Peyer's patch (tissue), 4 donors: ENCODE results near the gene PXDN. TPM values are rescaled to one million over a fixed set of nuclear protein-coding genes. Genes with fewer than 3 reads are reported as not detected.

Experiments
- DNase-seq, 3 donors: peaks; one replicate each; pipeline ENCODE4 v3.0.0-alpha.2; 2017 to 2019
- H3K27ac ChIP-seq, 4 donors: fragments of 200-600 bp; sonication (generic); one replicate each; pipeline ENCODE4 v1.5.1; 2016 to 2019
- H3K27me3 ChIP-seq, 2 donors: fragments of 200-600 bp; sonication (generic); one replicate each; pipeline ENCODE4 v1.5.1; 2019
- H3K36me3 ChIP-seq, 3 donors: fragments of 200-600 bp; sonication (generic); one replicate each; pipeline ENCODE4 v1.5.1; 2016 to 2019
- H3K4me1 ChIP-seq, 4 donors: fragments of 200-600 bp; sonication (generic); one replicate each; pipeline ENCODE4 v1.5.1; 2016 to 2019
- H3K4me3 ChIP-seq, 4 donors: fragments of 200-600 bp; sonication (generic); 1 replicate in 3 of 4; 2 replicates in 1 of 4; pipeline ENCODE4 v1.5.1; 2016 to 2019; ENCODE audit warnings: mild to moderate bottlenecking in 1 of 4
- H3K9me3 ChIP-seq, 4 donors: fragments of 200-600 bp; sonication (generic); one replicate each; pipeline ENCODE4 v1.5.1; 2016 to 2019; ENCODE audit warnings: mild to moderate bottlenecking in 1 of 4
- CTCF ChIP-seq, 6 experiments: fragments of 450-650 bp in 4 of 6; fragments of 200-600 bp in 2 of 6; sonication (generic) in 1 of 6; IDR thresholded peaks; one replicate each; pipeline ENCODE4 v1.5.1; 2017 to 2019; ENCODE audit warnings: antibody characterized with exemption in 6 of 6, mild to moderate bottlenecking in 3 of 6, moderate library complexity in 1 of 6
- POLR2A ChIP-seq, 2 donors: fragments of 450-650 bp; IDR thresholded peaks; one replicate each; pipeline ENCODE4 v1.5.1; 2017; ENCODE audit warnings: antibody characterized with exemption in 2 of 2, mild to moderate bottlenecking in 2 of 2, moderate library complexity in 2 of 2
- total RNA-seq, 4 donors: library from RNA; depleted of rRNA; stranded (reverse); fragments of >200 nt; gene quantifications; one replicate each; pipeline ENCODE4 v1.1.0, GENCODE V29; 2016

The PXDN gene
- total RNA-seq, 4 donors from 2014 or later, result 7.5 to 148 (median 21.0) TPM

DNA sequence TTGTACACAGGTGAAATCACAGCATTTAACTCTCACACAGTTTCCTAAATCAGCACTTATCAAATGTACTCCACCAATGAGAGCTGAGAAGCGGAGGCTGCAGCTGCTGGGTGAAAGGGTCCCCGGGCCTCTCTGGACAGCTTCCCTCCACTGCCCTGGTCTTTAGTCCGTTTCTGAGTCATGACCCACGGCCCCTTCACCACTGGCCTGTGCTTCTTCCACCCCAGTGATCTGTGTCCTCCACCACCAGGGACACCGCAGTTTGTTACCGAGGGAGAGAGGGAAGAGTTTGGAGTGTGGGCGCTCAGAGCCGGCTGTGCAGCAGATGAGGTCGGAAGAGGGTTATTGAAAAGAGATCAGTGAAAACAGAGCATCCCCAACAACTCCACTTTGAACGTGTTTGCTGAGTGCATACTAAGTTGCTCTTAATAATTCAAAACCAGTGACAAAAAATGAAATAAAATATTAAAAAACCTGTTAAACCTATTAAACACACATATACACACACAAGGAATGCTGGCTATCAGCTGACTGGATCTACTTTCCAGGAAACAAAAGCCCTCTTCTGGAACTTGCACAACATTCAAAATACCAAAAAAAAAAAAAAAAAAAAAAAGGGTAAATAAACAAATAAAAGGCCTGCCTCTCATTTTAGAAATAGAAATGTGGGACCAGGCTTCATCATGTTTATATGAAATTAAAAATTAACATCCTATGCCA lies 54.1 kb downstream of the PXDN start:
- H3K27ac ChIP-seq, result no peak overlapping the region
- no peak for DNase-seq
- TF ChIP-seq CTCF (IDR thresholded peaks at IDR 0.05), result no peak
- no peak for TF ChIP-seq POLR2A (IDR thresholded peaks at IDR 0.05)
- no peaks in the 10 kb centered on the region for H3K4me1 ChIP-seq
- H3K36me3 ChIP-seq, result peaks cover 0 to 5% (median 0%) of the 10 kb centered on the region in 3 donors
- no peaks in the 10 kb centered on the region for H3K27me3 ChIP-seq
- H3K4me3 ChIP-seq, result no peak overlapping the region
- H3K9me3 ChIP-seq, result no peaks in the 10 kb centered on the region

DNA sequence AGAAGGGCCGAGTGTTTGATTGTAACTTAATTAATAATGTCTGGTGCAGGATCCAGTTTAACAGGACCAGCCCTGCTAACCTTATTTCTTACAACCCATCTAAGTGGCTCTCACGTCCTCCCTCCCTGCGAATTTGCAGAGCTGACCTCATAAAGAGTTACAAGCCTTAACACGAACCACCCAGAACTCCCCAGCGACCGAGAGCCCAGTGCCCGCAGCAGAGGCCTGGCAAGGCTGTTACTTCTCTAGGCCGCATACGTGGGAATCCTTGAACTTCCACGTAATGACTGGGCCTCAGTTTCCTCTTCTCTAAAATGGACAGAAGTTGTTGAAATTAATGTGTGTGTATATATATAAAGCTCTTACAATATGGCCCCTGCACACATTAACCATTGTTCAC lies 55.5 kb downstream of the PXDN start:
- no peak for DNase-seq
- Histone ChIP-seq H3K36me3 (peaks cover 0 to 5% (median 0%) of the 10 kb centered on the region in 3 donors), H3K9me3 (no peaks in the 10 kb centered on the region), H3K4me3 (no peak overlapping the region), H3K27me3 (no peaks in the 10 kb centered on the region), H3K27ac (no peak overlapping the region), H3K4me1 (no peaks in the 10 kb centered on the region)
- TF ChIP-seq CTCF (IDR thresholded peaks at IDR 0.05), result no peak
- no peak for TF ChIP-seq POLR2A (IDR thresholded peaks at IDR 0.05)

- no peak for TF ChIP-seq POLR2A (IDR thresholded peaks at IDR 0.05)
- no peak for TF ChIP-seq CTCF (IDR thresholded peaks at IDR 0.05)
- H3K27ac ChIP-seq, result no peak overlapping the region
Measured at GRCh38 chr2:1688161-1688560, 56.2 kb downstream of the PXDN start.

GRCh38 chr2:1687254-1687653 lies 57.1 kb downstream of the PXDN start:
- Histone ChIP-seq H3K27me3 (no peaks in the 10 kb centered on the region), H3K4me1 (no peaks in the 10 kb centered on the region), H3K9me3 (no peaks in the 10 kb centered on the region), H3K27ac (no peak overlapping the region), H3K36me3 (no peaks in the 10 kb centered on the region), H3K4me3 (no peak overlapping the region)
- no peak for DNase-seq
- TF ChIP-seq POLR2A (IDR thresholded peaks at IDR 0.05), result no peak
- no peak for TF ChIP-seq CTCF (IDR thresholded peaks at IDR 0.05)

More at GRCh38 chr2:1688161-1688560, 56.2 kb downstream of the PXDN start:
- no peaks in the 10 kb centered on the region for H3K4me1 ChIP-seq
- no peaks in the 10 kb centered on the region for H3K27me3 ChIP-seq
- peaks cover 0 to 5% (median 0%) of the 10 kb centered on the region in 3 donors for H3K36me3 ChIP-seq
- no peaks in the 10 kb centered on the region for H3K9me3 ChIP-seq
- DNase-seq, result no peak
- no peak overlapping the region for H3K4me3 ChIP-seq

GRCh38 chr2:1686784-1687105 lies 57.6 kb downstream of the PXDN start:
- no peaks in the 10 kb centered on the region for H3K9me3 ChIP-seq
- H3K4me1 ChIP-seq, result no peaks in the 10 kb centered on the region
- DNase-seq, result no peak
- H3K36me3 ChIP-seq, result no peaks in the 10 kb centered on the region
- no peak overlapping the region for H3K4me3 ChIP-seq
- no peaks in the 10 kb centered on the region for H3K27me3 ChIP-seq
- TF ChIP-seq POLR2A (IDR thresholded peaks at IDR 0.05), result no peak
- TF ChIP-seq CTCF (IDR thresholded peaks at IDR 0.05), result no peak
- no peak overlapping the region for H3K27ac ChIP-seq
